Activated CD4-positive, alpha-beta T cell treated with anti-CD3 and anti-CD28 coated beads, Interleukin-2, amount 10 ng/mL, durations not matched to agents 7 days and 5 days (primary cell): ENCODE results near the gene CNGA4. TPM values are rescaled to one million over a fixed set of nuclear protein-coding genes. Genes with fewer than 3 reads are reported as not detected.
"Not testable (repeated sequence)": the region's sequence is repeated elsewhere in the genome, so short reads cannot be mapped to it uniquely, and the experiment has no call there.

Experiments used
- CTCF ChIA-PET: fragments of 350-600 bp; sonication (Branson Sonifier 250); formaldehyde crosslinking; loops from one replicate; lab custom pipeline; 2021; ENCODE audit warnings: antibody characterized with exemption; lab: Charles Lee
- POLR2A ChIA-PET: fragments of 350-600 bp; sonication (Branson Sonifier 250); formaldehyde crosslinking; loops from one replicate; lab custom pipeline; 2021; ENCODE audit warnings: antibody characterized with exemption; lab: Charles Lee
- DNase-seq: peaks from one replicate; pipeline ENCODE4 v3.0.0-alpha.2; 2020
- H3K27ac Mint-ChIP-seq: one replicate; pipeline ENCODE4 v1.8.0; 2021; ENCODE audit warnings: mild to moderate bottlenecking, moderate library complexity, mixed read lengths
- H3K27me3 Mint-ChIP-seq: one replicate; pipeline ENCODE4 v1.8.0; 2021; ENCODE audit warnings: mixed read lengths
- H3K36me3 Mint-ChIP-seq: one replicate; pipeline ENCODE4 v1.8.0; 2021; ENCODE audit warnings: low read depth, mixed read lengths
- H3K4me1 Mint-ChIP-seq: one replicate; pipeline ENCODE4 v1.8.0; 2021; ENCODE audit warnings: mixed read lengths
- H3K4me3 Mint-ChIP-seq: one replicate; pipeline ENCODE4 v1.8.0; 2021; ENCODE audit warnings: mild to moderate bottlenecking, moderate library complexity, mixed read lengths
- H3K9me3 Mint-ChIP-seq: one replicate; pipeline ENCODE4 v1.8.0; 2021; ENCODE audit warnings: mixed read lengths
- total RNA-seq, 2 experiments: library from RNA; stranded (reverse); gene quantifications; one replicate each; pipeline ENCODE4 v1.2.3, GENCODE V29; 2021

CNGA4 gene
- total RNA-seq, 2 experiments from 2014 or later = 0.17 TPM; not detected in 1

DNA sequence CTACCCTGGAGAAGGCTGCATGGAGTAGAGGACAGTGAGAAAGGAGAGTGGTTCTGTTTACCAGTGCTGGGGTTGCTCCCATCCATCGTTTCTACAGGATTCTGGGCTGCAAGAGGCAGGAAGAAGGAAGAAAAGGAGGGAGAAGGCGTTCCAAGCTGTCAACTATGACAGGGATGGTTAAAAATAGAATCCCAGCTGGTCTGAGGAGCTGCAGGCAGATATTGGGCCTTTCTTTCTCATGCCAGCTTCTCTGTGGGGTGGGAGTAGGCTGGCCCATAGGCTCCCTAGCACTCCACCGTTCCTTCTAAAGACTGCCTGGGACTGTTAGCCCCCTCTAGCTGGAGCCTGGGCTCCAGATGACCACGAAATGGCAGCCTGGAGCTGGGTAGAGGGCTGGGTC lies 34.3 kb downstream of the CNGA4 start:
- peaks cover 7% of the 10 kb centered on the region for H3K4me1 Mint-ChIP-seq
- H3K27me3 Mint-ChIP-seq = peaks cover 47% of the 10 kb centered on the region
- POLR2A ChIA-PET = no interaction called here

DNA sequence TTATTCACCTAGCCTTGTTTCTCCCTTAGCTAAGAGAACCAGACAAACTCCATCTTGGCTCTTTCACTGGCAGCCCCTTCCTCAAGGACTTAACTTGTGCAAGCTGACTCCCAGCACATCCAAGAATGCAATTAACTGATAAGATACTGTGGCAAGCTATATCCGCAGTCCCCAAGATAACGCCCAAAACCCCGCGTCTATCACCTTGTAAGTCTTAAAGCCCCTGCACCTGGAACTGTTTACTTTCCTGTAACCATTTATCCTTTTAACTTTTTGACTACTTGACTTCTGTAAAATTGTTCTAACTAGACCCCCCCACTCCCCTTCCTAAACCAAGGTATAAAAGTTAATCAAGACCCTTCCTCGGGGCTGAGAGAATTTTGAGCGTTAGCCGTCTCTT lies 41.9 kb downstream of the CNGA4 start:
- CTCF ChIA-PET, H3K9me3 Mint-ChIP-seq, H3K27ac Mint-ChIP-seq, H3K4me1 Mint-ChIP-seq, DNase-seq, H3K4me3 Mint-ChIP-seq, POLR2A ChIA-PET, H3K36me3 Mint-ChIP-seq: not testable (repeated sequence)
- H3K27me3 Mint-ChIP-seq = peaks cover 63% of the 10 kb centered on the region

More for the DNA sequence above, 34.3 kb downstream of the CNGA4 start:
- DNase-seq = no peak
- Mint-ChIP-seq H3K9me3 (no peaks in the 10 kb centered on the region), H3K27ac (no peak overlapping the region), H3K4me3 (no peak overlapping the region), H3K36me3 (no peaks in the 10 kb centered on the region)
- CTCF ChIA-PET = interaction anchor here (1.0 to 1.2 kb wide), 2 partner anchors 90 to 122 kb away, joined by 3 to 7 read pairs; no protein-coding TSS in a partner anchor

DNA sequence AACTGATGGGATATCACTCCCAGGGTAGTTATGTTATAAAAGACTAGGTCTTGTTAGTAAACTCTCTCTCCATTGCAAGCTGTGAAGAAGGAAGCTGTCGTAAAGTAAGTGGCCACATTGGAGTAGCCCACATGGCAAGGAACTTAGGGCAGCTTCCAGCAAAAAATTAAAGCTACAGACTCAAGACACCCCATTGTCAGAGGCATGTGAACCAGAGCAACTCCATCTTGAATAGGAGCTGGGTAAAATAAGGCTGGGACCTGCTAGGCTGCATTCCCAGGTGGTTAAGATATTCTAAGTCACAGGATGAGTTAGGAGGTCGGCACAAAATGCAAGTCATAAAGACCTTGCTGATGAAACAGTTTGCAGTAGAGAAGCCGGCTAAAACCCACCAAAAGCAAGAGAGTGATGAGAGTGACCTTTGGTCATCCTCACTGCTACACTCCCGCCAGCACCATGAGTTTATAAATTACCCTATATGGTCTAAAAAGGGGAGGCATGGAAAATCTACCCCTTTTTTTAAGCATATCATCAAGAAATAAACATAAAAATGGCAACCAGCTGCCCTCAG lies 44.6 kb downstream of the CNGA4 start:
- Mint-ChIP-seq H3K36me3 (no peaks in the 10 kb centered on the region), H3K27me3 (peaks cover 58% of the 10 kb centered on the region), H3K27ac (no peak overlapping the region), H3K9me3 (no peaks in the 10 kb centered on the region), H3K4me3 (no peak overlapping the region), H3K4me1 (no peaks in the 10 kb centered on the region)
- CTCF ChIA-PET = interaction anchor here (1.1 kb wide), 1 partner anchor 31 kb away, joined by 3 read pairs; no protein-coding TSS in a partner anchor
- DNase-seq = no peak
- POLR2A ChIA-PET = no interaction called here

DNA sequence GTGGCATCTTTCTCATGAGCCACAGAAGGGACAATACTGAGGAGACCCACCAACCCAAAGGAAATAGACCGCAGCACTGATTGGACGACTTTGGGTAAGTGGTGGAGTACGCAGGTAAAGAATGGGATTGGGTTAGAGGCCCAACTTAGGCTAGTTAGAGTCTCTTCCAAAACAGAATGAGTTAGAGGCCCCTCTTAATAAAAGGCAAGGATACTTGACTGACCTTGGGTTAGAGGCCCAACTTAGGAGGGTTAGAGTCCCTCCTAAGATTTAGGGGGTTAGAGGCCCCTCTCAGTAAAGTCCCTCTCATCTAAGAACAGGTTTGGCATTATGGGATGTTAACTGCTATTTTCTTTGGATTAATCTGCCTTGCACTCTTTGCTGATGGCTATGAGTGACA lies 45.4 kb downstream of the CNGA4 start:
- no peaks in the 10 kb centered on the region for H3K9me3 Mint-ChIP-seq

DNA sequence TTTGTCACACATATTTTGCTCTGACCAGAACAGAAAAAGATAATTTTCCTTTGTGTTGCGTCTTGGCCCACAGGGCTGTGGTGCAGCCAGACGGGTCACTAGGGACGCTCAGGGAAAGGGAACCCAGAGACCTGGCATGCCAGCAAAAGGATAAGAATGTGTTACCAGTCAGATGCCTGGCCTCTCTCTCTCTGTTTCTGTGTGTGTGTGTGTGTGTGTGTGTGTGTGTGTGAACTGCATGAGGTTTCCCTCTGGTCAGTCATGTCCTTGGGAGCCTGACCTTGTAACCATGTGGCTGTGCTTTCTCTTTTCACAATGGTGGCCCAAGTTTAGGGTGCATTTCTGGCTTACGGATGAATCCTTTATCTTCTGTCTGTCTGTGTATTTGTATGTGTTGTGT lies 46.1 kb downstream of the CNGA4 start:
- H3K36me3 Mint-ChIP-seq = no peaks in the 10 kb centered on the region
- CTCF ChIA-PET = interaction anchor here (1.3 kb wide), 1 partner anchor 68 kb away, joined by 3 read pairs; no protein-coding TSS in a partner anchor
- POLR2A ChIA-PET = no interaction called here
- no peaks in the 10 kb centered on the region for H3K4me1 Mint-ChIP-seq
- no peaks in the 10 kb centered on the region for H3K9me3 Mint-ChIP-seq
- no peak overlapping the region for H3K4me3 Mint-ChIP-seq
- peaks cover 61% of the 10 kb centered on the region for H3K27me3 Mint-ChIP-seq
- DNase-seq = no peak
- no peak overlapping the region for H3K27ac Mint-ChIP-seq

More for the DNA sequence above, 45.4 kb downstream of the CNGA4 start:
- ChIA-PET CTCF (no interaction called here), POLR2A (no interaction called here)
- H3K27ac Mint-ChIP-seq = no peak overlapping the region
- no peak overlapping the region for H3K4me3 Mint-ChIP-seq
- DNase-seq = no peak
- no peaks in the 10 kb centered on the region for H3K4me1 Mint-ChIP-seq
- H3K27me3 Mint-ChIP-seq = peaks cover 57% of the 10 kb centered on the region
- no peaks in the 10 kb centered on the region for H3K36me3 Mint-ChIP-seq

Other genes starting within 250 kb of the CNGA4 start
- not detected for gene OR56A4, start 232.1 kb upstream of the CNGA4 start, total RNA-seq
- not detected for gene OR56A1, start 208.3 kb upstream of the CNGA4 start, total RNA-seq
- not detected for gene OR56B4, start 131.4 kb upstream of the CNGA4 start, total RNA-seq
- not detected for gene OR52B2, start 68.8 kb upstream of the CNGA4 start, total RNA-seq
- not detected for gene OR52W1, start 39.9 kb upstream of the CNGA4 start, total RNA-seq
- gene C11orf42, start 33.5 kb upstream of the CNGA4 start, total RNA-seq = not detected
- gene FHIP1B, start 4.5 kb upstream of the CNGA4 start, total RNA-seq = 10 to 100 TPM; 22.2 to 24.5 TPM
- gene CCKBR, start 20.7 kb downstream of the CNGA4 start, total RNA-seq = not detected
- 1 to 10 TPM; 1.9 to 2.7 TPM for gene CAVIN3, start 81.4 kb downstream of the CNGA4 start, total RNA-seq
- 10 to 100 TPM; 46.1 to 53.6 TPM for gene SMPD1, start 151.4 kb downstream of the CNGA4 start, total RNA-seq
- gene APBB1, start 180.0 kb downstream of the CNGA4 start, total RNA-seq = 10 to 100 TPM; 58.2 to 61.3 TPM
- under 1 TPM in 1 of 2 experiments, not detected in 1; 0.35 TPM for gene HPX, start 201.9 kb downstream of the CNGA4 start, total RNA-seq
- gene TRIM3, start 234.9 kb downstream of the CNGA4 start, total RNA-seq = 1 to 10 TPM; 6.8 to 8.4 TPM
- gene ARFIP2, start 242.2 kb downstream of the CNGA4 start, total RNA-seq = 10 to 100 TPM; 39.0 to 40.6 TPM
- 10 to 100 TPM; 25.6 to 27.0 TPM for gene TIMM10B, start 242.4 kb downstream of the CNGA4 start, total RNA-seq